GM12892 (cell line): ENCODE measurements around the gene ARL15.

Source experiments
- POLR2A ChIP-seq: IDR thresholded peaks from 2 replicates; pipeline ENCODE4 v1.6.1; 2011; ENCODE audit warnings: low read depth, low read length, control low read depth
- POLR2AphosphoS5 ChIP-seq: IDR thresholded peaks from 2 replicates; pipeline ENCODE4 v1.6.1; 2011; ENCODE audit warnings: low read depth, low read length, control low read depth
- TAF1 ChIP-seq: IDR thresholded peaks from 2 replicates; pipeline ENCODE4 v1.6.1; 2011; ENCODE audit warnings: low read depth, mild to moderate bottlenecking, control low read depth, low read length, borderline replicate concordance

DNA sequence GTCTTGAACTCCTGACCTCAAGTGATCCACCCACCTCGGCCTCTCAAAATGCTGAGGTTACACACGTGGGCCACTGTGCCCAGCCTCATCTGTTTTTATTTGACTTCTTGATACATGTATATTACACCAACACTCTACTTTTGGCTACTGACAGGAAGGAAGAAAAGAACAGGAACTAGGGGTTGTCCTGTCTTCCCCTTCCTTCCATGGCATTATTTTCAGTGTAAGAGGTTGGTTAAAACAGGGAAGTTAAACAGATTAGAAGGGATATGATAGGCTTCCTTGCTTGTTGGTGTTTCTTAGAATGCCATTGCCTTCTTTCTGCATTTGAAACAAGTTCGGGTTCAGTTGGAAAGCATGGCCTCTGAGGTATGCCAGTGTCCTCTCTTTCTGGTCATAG lies 437.1 kb downstream of the ARL15 start:
- TF ChIP-seq POLR2AphosphoS5 (no peak), TAF1 (no peak), POLR2A (no peak)
